Loucy (cell line): ENCODE results near the gene SLC4A5.

Experiments used
- H2AFZ ChIP-seq: fragments of 200-600 bp; sonication (generic); 2 replicates; pipeline ENCODE4 v1.6.0; 2016; ENCODE audit warnings: antibody characterized with exemption, mild to moderate bottlenecking, low read length, moderate library complexity
- H3F3A ChIP-seq: fragments of 200-600 bp; 2 replicates; pipeline ENCODE4 v1.6.0; 2016; ENCODE audit warnings: antibody characterized with exemption, low read depth, mild to moderate bottlenecking
- H3K27me3 ChIP-seq: fragments of 200-600 bp; sonication (generic); 2 replicates; pipeline ENCODE4 v1.6.1; 2014; ENCODE audit warnings: low read length, mild to moderate bottlenecking; ENCODE audit not compliant: insufficient read depth, poor library complexity, severe bottlenecking
- H3K36me3 ChIP-seq: fragments of 200-600 bp; sonication (generic); 2 replicates; pipeline ENCODE4 v1.6.1; 2016; ENCODE audit warnings: low read length; ENCODE audit not compliant: insufficient read depth
- H3K4me1 ChIP-seq: fragments of 200-600 bp; sonication (generic); 2 replicates; pipeline ENCODE4 v1.5.1; 2014; ENCODE audit warnings: low read length, mild to moderate bottlenecking; ENCODE audit not compliant: insufficient read depth, poor library complexity, severe bottlenecking
- H3K4me2 ChIP-seq: fragments of 200-600 bp; sonication (generic); 2 replicates; pipeline ENCODE4 v1.6.0; 2014; ENCODE audit warnings: antibody characterized with exemption, low read length, low read depth, mild to moderate bottlenecking; ENCODE audit not compliant: poor library complexity, severe bottlenecking
- H3K4me3 ChIP-seq: fragments of 200-600 bp; sonication (generic); 2 replicates; pipeline ENCODE4 v1.5.1; 2014; ENCODE audit warnings: low read length, mild to moderate bottlenecking, mixed read lengths; ENCODE audit not compliant: poor library complexity, severe bottlenecking
- H3K79me2 ChIP-seq: fragments of 200-600 bp; sonication (generic); 2 replicates; pipeline ENCODE4 v1.6.1; 2014; ENCODE audit warnings: low read length; ENCODE audit not compliant: insufficient read depth
- H3K9ac ChIP-seq: fragments of 200-600 bp; sonication (generic); 2 replicates; pipeline ENCODE4 v1.6.0; 2014; ENCODE audit warnings: mild to moderate bottlenecking, low read depth, low read length, moderate library complexity; ENCODE audit not compliant: poor library complexity, severe bottlenecking
- H3K9me2 ChIP-seq: fragments of 200-600 bp; sonication (generic); replicated peaks from 2 replicates; pipeline ENCODE4 v1.6.1; 2016; ENCODE audit warnings: low read depth, low read length, mixed read lengths
- H3K9me3 ChIP-seq: fragments of 200-600 bp; sonication (generic); 2 replicates; pipeline ENCODE4 v1.6.1; 2014; ENCODE audit warnings: mild to moderate bottlenecking, antibody characterized with exemption, low read length, low read depth; ENCODE audit not compliant: insufficient read depth
- H4K20me1 ChIP-seq: fragments of 200-600 bp; sonication (generic); 2 replicates; pipeline ENCODE4 v1.6.0; 2014; ENCODE audit warnings: antibody characterized with exemption, low read length, mild to moderate bottlenecking; ENCODE audit not compliant: insufficient read depth, poor library complexity, severe bottlenecking
- CTCF ChIP-seq: fragments of 200-600 bp; sonication (generic); conservative IDR thresholded peaks from 2 replicates; pipeline ENCODE4 v1.5.1; 2014; ENCODE audit warnings: mild to moderate bottlenecking, antibody characterized with exemption, low read length
- EZH2phosphoT487 ChIP-seq: fragments of 200-600 bp; IDR thresholded peaks from 2 replicates; pipeline ENCODE4 v1.6.1; 2018; ENCODE audit warnings: antibody characterized with exemption, mild to moderate bottlenecking, moderate library complexity, borderline replicate concordance

SLC4A5 gene

DNA sequence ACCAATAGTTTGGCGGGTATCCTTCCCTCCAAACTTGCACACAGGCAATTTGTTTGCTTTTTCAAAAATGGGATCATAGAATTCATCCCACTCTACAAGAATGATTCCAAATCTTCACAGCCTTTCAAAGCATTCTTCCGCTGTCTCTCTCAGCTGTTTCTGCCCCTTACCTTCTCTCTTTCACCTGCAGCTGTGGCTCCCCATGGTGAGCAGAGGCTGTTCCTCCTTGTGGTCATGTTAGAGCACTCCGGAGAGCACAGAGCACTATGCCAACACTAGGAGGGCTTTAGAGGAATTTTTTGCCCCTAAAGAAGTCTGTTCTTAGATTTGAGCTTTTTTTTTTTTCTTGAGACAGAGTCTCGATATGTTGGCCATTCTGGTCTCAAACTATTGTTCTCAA, 114.4 kb downstream of the SLC4A5 start:
- Histone ChIP-seq H3K36me3 (no peaks in the 10 kb centered on the region), H4K20me1 (no peaks in the 10 kb centered on the region), H3K9me3 (no peaks in the 10 kb centered on the region), H3K27me3 (no peaks in the 10 kb centered on the region), H3K4me3 (no peak overlapping the region), H3K4me1 (no peaks in the 10 kb centered on the region), H3K4me2 (no peak overlapping the region), H3K9me2 (no peaks in the 10 kb centered on the region), H3F3A (no peaks in the 10 kb centered on the region), H2AFZ (no peak overlapping the region), H3K79me2 (no peaks in the 10 kb centered on the region), H3K9ac (no peak overlapping the region)
- TF ChIP-seq EZH2phosphoT487, result no peak
- TF ChIP-seq CTCF, result no peak

DNA sequence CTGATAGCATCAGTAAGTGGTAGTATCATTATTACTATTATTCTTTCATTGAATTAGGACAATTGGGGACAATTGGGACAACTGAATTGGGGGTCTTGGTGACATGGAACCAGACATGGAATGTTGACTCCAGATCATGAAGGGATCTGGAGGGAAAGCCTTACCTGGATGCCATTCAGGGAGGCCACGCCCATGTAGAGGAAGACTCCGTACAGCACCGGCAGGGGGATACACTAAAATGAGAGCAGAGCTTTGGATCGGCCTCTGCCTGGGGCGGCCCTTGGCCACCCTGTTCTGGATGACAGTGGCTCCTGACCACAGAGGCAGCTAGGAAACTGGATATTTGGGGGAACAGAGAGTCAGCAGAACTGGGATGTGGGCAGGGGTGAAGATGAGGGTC, 115.6 kb downstream of the SLC4A5 start:
- Histone ChIP-seq H3F3A (no peaks in the 10 kb centered on the region), H3K4me2 (no peak overlapping the region), H2AFZ (no peak overlapping the region), H3K27me3 (no peaks in the 10 kb centered on the region), H4K20me1 (no peaks in the 10 kb centered on the region), H3K9me3 (no peaks in the 10 kb centered on the region), H3K4me3 (no peak overlapping the region), H3K36me3 (no peaks in the 10 kb centered on the region), H3K79me2 (no peaks in the 10 kb centered on the region), H3K4me1 (no peaks in the 10 kb centered on the region), H3K9me2 (no peaks in the 10 kb centered on the region), H3K9ac (no peak overlapping the region)
- TF ChIP-seq CTCF (no peak), EZH2phosphoT487 (no peak)

DNA sequence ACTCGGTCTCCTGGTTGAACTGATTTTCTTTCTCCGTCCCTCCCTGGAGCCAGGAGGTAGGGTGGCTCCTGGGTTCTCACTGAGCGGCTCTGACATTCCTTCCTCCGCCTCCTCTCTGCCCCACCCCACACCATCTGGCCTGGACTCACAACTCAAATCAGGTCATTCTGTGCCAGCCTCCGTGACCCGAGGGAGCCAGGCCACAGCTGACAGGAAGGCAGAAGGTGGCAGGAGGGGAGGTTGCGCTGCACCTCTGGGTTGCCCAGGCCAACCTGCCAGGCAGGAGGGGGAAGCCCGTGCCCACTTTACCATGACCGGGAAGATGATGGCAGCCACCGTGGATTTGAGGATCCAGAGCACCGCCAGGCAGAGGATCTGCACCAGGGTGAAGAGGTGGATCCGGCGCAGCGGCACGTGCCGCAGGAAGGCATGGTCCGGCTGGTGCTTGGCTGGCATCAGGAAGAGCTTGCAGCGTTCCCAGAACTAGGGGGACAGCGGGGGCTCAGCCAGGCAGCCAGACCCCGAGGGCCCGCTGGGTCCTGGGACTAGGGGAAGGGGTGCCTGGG, 116.5 kb downstream of the SLC4A5 start:
- Histone ChIP-seq H3K27me3 (no peaks in the 10 kb centered on the region), H3K4me1 (no peaks in the 10 kb centered on the region), H3K9me2 (no peaks in the 10 kb centered on the region), H4K20me1 (no peaks in the 10 kb centered on the region), H3K4me3 (no peak overlapping the region), H3K36me3 (no peaks in the 10 kb centered on the region), H3K9ac (no peak overlapping the region), H3K4me2 (no peak overlapping the region), H3K79me2 (no peaks in the 10 kb centered on the region), H2AFZ (no peak overlapping the region), H3F3A (no peaks in the 10 kb centered on the region), H3K9me3 (no peaks in the 10 kb centered on the region)
- TF ChIP-seq CTCF (no peak), EZH2phosphoT487 (no peak)
